ENCODE data around the gene TOR1A.
A peak's percentile ranks its signal among the peaks of the same experiment; 100 is the strongest.
"Not testable (repeated sequence)": the region's sequence is repeated elsewhere in the genome, so short reads cannot be mapped to it uniquely, and the experiment has no call there.

Gene TOR1A

GRCh38 chr9:129813661-129814060, 10.3 kb downstream of the TOR1A start:
- no peaks in the 10 kb centered on the region for H3K27me3 Mint-ChIP-seq
- H3K9me3 Mint-ChIP-seq: no peaks in the 10 kb centered on the region
- H3K36me3 Mint-ChIP-seq: peaks cover 13% of the 10 kb centered on the region

GRCh38 chr9:129812385-129812784, 11.6 kb downstream of the TOR1A start:
- Mint-ChIP-seq H3K36me3 (peaks cover 13% of the 10 kb centered on the region), H3K4me3 (no peak overlapping the region), H3K27me3 (no peaks in the 10 kb centered on the region), H3K27ac (no peak overlapping the region), H3K9me3 (no peaks in the 10 kb centered on the region), H3K4me1 (peaks cover 14% of the 10 kb centered on the region)

More at GRCh38 chr9:129813661-129814060, 10.3 kb downstream of the TOR1A start:
- peaks cover 14% of the 10 kb centered on the region for H3K4me1 Mint-ChIP-seq
- H3K27ac Mint-ChIP-seq: no peak overlapping the region
- no peak overlapping the region for H3K4me3 Mint-ChIP-seq

GRCh38 chr9:129811967-129812363, 12.0 kb downstream of the TOR1A start:
- Mint-ChIP-seq H3K9me3 (no peaks in the 10 kb centered on the region), H3K4me3 (no peak overlapping the region), H3K27me3 (no peaks in the 10 kb centered on the region), H3K27ac (peak overlapping the region; percentile 51), H3K36me3 (peaks cover 15% of the 10 kb centered on the region), H3K4me1 (peaks cover 18% of the 10 kb centered on the region)

- H3K36me3 Mint-ChIP-seq: peaks cover 21% of the 10 kb centered on the region
Measured at GRCh38 chr9:129810788-129811187, 13.1 kb downstream of the TOR1A start.

GRCh38 chr9:129810116-129810515, 13.8 kb downstream of the TOR1A start:
- Mint-ChIP-seq H3K36me3 (peaks cover 21% of the 10 kb centered on the region), H3K27ac (no peak overlapping the region), H3K27me3 (no peaks in the 10 kb centered on the region), H3K4me1 (peaks cover 23% of the 10 kb centered on the region), H3K9me3 (no peaks in the 10 kb centered on the region), H3K4me3 (no peak overlapping the region)

More at GRCh38 chr9:129810788-129811187, 13.1 kb downstream of the TOR1A start:
- Mint-ChIP-seq H3K27me3 (no peaks in the 10 kb centered on the region), H3K4me1 (peaks cover 23% of the 10 kb centered on the region), H3K27ac (no peak overlapping the region), H3K4me3 (no peak overlapping the region), H3K9me3 (no peaks in the 10 kb centered on the region)

- no peaks in the 10 kb centered on the region for H3K9me3 Mint-ChIP-seq
- H3K27me3 Mint-ChIP-seq: no peaks in the 10 kb centered on the region
- H3K27ac Mint-ChIP-seq: no peak overlapping the region
- no peak overlapping the region for H3K4me3 Mint-ChIP-seq
- H3K4me1 Mint-ChIP-seq: peaks cover 26% of the 10 kb centered on the region
- peaks cover 21% of the 10 kb centered on the region for H3K36me3 Mint-ChIP-seq
Measured at GRCh38 chr9:129809346-129809745, 14.6 kb downstream of the TOR1A start.

GRCh38 chr9:129806061-129806460, 17.9 kb downstream of the TOR1A start:
- Mint-ChIP-seq H3K4me3 (peak overlapping the region; percentile 57), H3K9me3 (no peaks in the 10 kb centered on the region), H3K4me1 (peaks cover 27% of the 10 kb centered on the region), H3K27me3 (no peaks in the 10 kb centered on the region), H3K36me3 (peaks cover 18% of the 10 kb centered on the region), H3K27ac (peak overlapping the region; percentile 69)

- no peaks in the 10 kb centered on the region for H3K9me3 Mint-ChIP-seq
- H3K4me3 Mint-ChIP-seq: peak overlapping the region; percentile 92
- peaks cover 14% of the 10 kb centered on the region for H3K36me3 Mint-ChIP-seq
- no peaks in the 10 kb centered on the region for H3K27me3 Mint-ChIP-seq
- peaks cover 27% of the 10 kb centered on the region for H3K4me1 Mint-ChIP-seq
- peak overlapping the region; percentile 47 for H3K27ac Mint-ChIP-seq
Measured at GRCh38 chr9:129803676-129804060, 20.3 kb downstream of the TOR1A start.

GRCh38 chr9:129802833-129803675, 20.9 kb downstream of the TOR1A start, which contains the start of gene TOR1B:
Gene TOR1B, plus strand, starts transcription at chr9:129803184. Its CDS starts 29 bp downstream, at chr9:129803213.
- peak within 1 kb of the TSS; percentile 92 for H3K4me3 Mint-ChIP-seq
- no peaks in the 10 kb centered on the region for H3K9me3 Mint-ChIP-seq
- H3K36me3 Mint-ChIP-seq: peaks cover 14% of the 10 kb centered on the region
- peaks cover 27% of the 10 kb centered on the region for H3K4me1 Mint-ChIP-seq
- no peaks in the 10 kb centered on the region for H3K27me3 Mint-ChIP-seq
- H3K27ac Mint-ChIP-seq: peak within 1 kb of the TSS; percentile 90

GRCh38 chr9:129801504-129801903, 22.4 kb downstream of the TOR1A start:
- H3K27ac Mint-ChIP-seq: peak overlapping the region; percentile 73
- no peaks in the 10 kb centered on the region for H3K9me3 Mint-ChIP-seq
- H3K36me3 Mint-ChIP-seq: peaks cover 9% of the 10 kb centered on the region
- H3K4me3 Mint-ChIP-seq: peak overlapping the region; percentile 68
- peaks cover 19% of the 10 kb centered on the region for H3K4me1 Mint-ChIP-seq
- no peaks in the 10 kb centered on the region for H3K27me3 Mint-ChIP-seq

GRCh38 chr9:129798973-129799372, 25.0 kb downstream of the TOR1A start:
- H3K4me3 Mint-ChIP-seq: no peak overlapping the region
- no peaks in the 10 kb centered on the region for H3K36me3 Mint-ChIP-seq
- H3K9me3 Mint-ChIP-seq: no peaks in the 10 kb centered on the region
- H3K4me1 Mint-ChIP-seq: peaks cover 2% of the 10 kb centered on the region
- no peak overlapping the region for H3K27ac Mint-ChIP-seq
- no peaks in the 10 kb centered on the region for H3K27me3 Mint-ChIP-seq

GRCh38 chr9:129796029-129796428, 27.9 kb downstream of the TOR1A start:
- not testable (repeated sequence) for H3K36me3 Mint-ChIP-seq, H3K9me3 Mint-ChIP-seq, H3K4me1 Mint-ChIP-seq, H3K27me3 Mint-ChIP-seq, H3K27ac Mint-ChIP-seq, H3K4me3 Mint-ChIP-seq

GRCh38 chr9:129794549-129794948, 29.4 kb downstream of the TOR1A start:
- Mint-ChIP-seq H3K4me1 (peaks cover 5% of the 10 kb centered on the region), H3K36me3 (no peaks in the 10 kb centered on the region), H3K4me3 (no peak overlapping the region), H3K27ac (no peak overlapping the region), H3K9me3 (no peaks in the 10 kb centered on the region), H3K27me3 (no peaks in the 10 kb centered on the region)

- Mint-ChIP-seq H3K4me3 (no peak overlapping the region), H3K4me1 (peaks cover 10% of the 10 kb centered on the region), H3K27ac (no peak overlapping the region), H3K27me3 (no peaks in the 10 kb centered on the region), H3K36me3 (no peaks in the 10 kb centered on the region), H3K9me3 (no peaks in the 10 kb centered on the region)
Measured at GRCh38 chr9:129786481-129786880, 37.5 kb downstream of the TOR1A start.

GRCh38 chr9:129785866-129786265, 38.1 kb downstream of the TOR1A start:
- no peaks in the 10 kb centered on the region for H3K27me3 Mint-ChIP-seq

GRCh38 chr9:129784970-129785369, 39.0 kb downstream of the TOR1A start:
- not testable (repeated sequence) for H3K9me3 Mint-ChIP-seq, H3K27me3 Mint-ChIP-seq, H3K4me3 Mint-ChIP-seq, H3K27ac Mint-ChIP-seq, H3K4me1 Mint-ChIP-seq, H3K36me3 Mint-ChIP-seq

More at GRCh38 chr9:129785866-129786265, 38.1 kb downstream of the TOR1A start:
- Mint-ChIP-seq H3K4me1 (peaks cover 10% of the 10 kb centered on the region), H3K36me3 (no peaks in the 10 kb centered on the region), H3K4me3 (no peak overlapping the region), H3K27ac (no peak overlapping the region), H3K9me3 (no peaks in the 10 kb centered on the region)
